ENCODE results near the gene YBX3. TPM values are rescaled to one million over a fixed set of nuclear protein-coding genes. Genes with fewer than 3 reads are reported as not detected.

The YBX3 gene
- total RNA-seq, 4 donors from 2014 or later: 3,451 to 6,393 (median 4,786) TPM

GRCh38 chr12:10709808-10710207 lies 13.3 kb downstream of the YBX3 start:
- Histone ChIP-seq H3K36me3 (peaks cover 6 to 93% of the 10 kb centered on the region in 2 donors), H3K4me1 (peaks cover 93 to 96% of the 10 kb centered on the region in 2 donors), H3K9me3 (no peaks in the 10 kb centered on the region), H3K4me3 (peak overlapping the region in 2 of 4 donors; percentile 31 to 99), H3K27me3 (no peaks in the 10 kb centered on the region), H3K27ac (peak overlapping the region; percentile 97 to 100 (median 98))
- TF ChIP-seq POLR2A (IDR thresholded peaks at IDR 0.05): no peak
- TF ChIP-seq CTCF (IDR thresholded peaks at IDR 0.05 in 4 of 5, conservative IDR thresholded peaks at IDR 0.05 in 1 of 5): no peak
- in situ Hi-C loops (cut with MboI; ENCODE audit: low sequenced_read_pairs in 4 of 4) (loop anchor here in 3 of 4 donors (5.0 to 25.0 kb wide), 3 partner anchors 493 to 1077 kb away; partner anchors contain the start of gene GABARAPL1 (in 2 of the 3)), intact Hi-C loops (cut with DNase I; ENCODE audit: low total_unique reads) (no loop called here)
- ATAC-seq: no peak
- DNase-seq: no peak

- Histone ChIP-seq H3K9me3 (no peaks in the 10 kb centered on the region), H3K36me3 (peaks cover 3 to 93% of the 10 kb centered on the region in 2 donors), H3K4me3 (peak overlapping the region in 2 of 4 donors; percentile 27 to 32), H3K27ac (peak overlapping the region; percentile 97 to 100 (median 98)), H3K4me1 (peaks cover 88 to 90% of the 10 kb centered on the region in 2 donors), H3K27me3 (no peaks in the 10 kb centered on the region)
- in situ Hi-C loops (cut with MboI; ENCODE audit: low sequenced_read_pairs in 4 of 4) (loop anchor here in 3 of 4 donors (5.0 to 25.0 kb wide), 3 partner anchors 492 to 1078 kb away; partner anchors contain the start of gene GABARAPL1 (in 2 of the 3)), intact Hi-C loops (cut with DNase I; ENCODE audit: low total_unique reads) (no loop called here)
- ATAC-seq: peak; percentile 87 to 94
- TF ChIP-seq CTCF (IDR thresholded peaks at IDR 0.05 in 4 of 5, conservative IDR thresholded peaks at IDR 0.05 in 1 of 5) (no peak), POLR2A (IDR thresholded peaks at IDR 0.05) (peak; percentile 59 to 91)
- DNase-seq: peak in 1 of 2 donors; percentile 46
Measured at GRCh38 chr12:10708862-10709261, 14.3 kb downstream of the YBX3 start.

GRCh38 chr12:10705655-10706054 lies 17.5 kb downstream of the YBX3 start:
- intact Hi-C loops (cut with DNase I; ENCODE audit: low total_unique reads): loop anchor here (2.0 kb wide), 1 partner anchor 13 kb away; no protein-coding TSS in a partner anchor
- H3K9me3 ChIP-seq: no peaks in the 10 kb centered on the region
- in situ Hi-C loops (cut with MboI; ENCODE audit: low sequenced_read_pairs in 4 of 4): loop anchor here in 3 of 4 donors (5.0 to 25.0 kb wide), 3 partner anchors 488 to 1082 kb away; partner anchors contain the start of gene GABARAPL1 (in 2 of the 3)
- H3K4me3 ChIP-seq: peak overlapping the region in 2 of 4 donors; percentile 20 to 27
- peaks cover 63 to 80% of the 10 kb centered on the region in 2 donors for H3K4me1 ChIP-seq
- peaks cover 11 to 93% of the 10 kb centered on the region in 2 donors for H3K36me3 ChIP-seq
- ATAC-seq (peak; percentile 61), DNase-seq (no peak)
- H3K27me3 ChIP-seq: no peaks in the 10 kb centered on the region
- TF ChIP-seq CTCF (IDR thresholded peaks at IDR 0.05 in 4 of 5, conservative IDR thresholded peaks at IDR 0.05 in 1 of 5) (no peak), POLR2A (IDR thresholded peaks at IDR 0.05) (no peak)
- H3K27ac ChIP-seq: peak overlapping the region; percentile 97 to 100 (median 98)

- Histone ChIP-seq H3K27me3 (no peaks in the 10 kb centered on the region), H3K9me3 (no peaks in the 10 kb centered on the region), H3K4me1 (peaks cover 39 to 59% of the 10 kb centered on the region in 2 donors), H3K36me3 (peaks cover 24 to 98% of the 10 kb centered on the region in 2 donors), H3K27ac (peak overlapping the region; percentile 97 to 100 (median 98)), H3K4me3 (no peak overlapping the region)
- in situ Hi-C loops (cut with MboI; ENCODE audit: low sequenced_read_pairs in 4 of 4) (loop anchor here in 2 of 4 donors (25.0 kb wide), 2 partner anchors 490 to 1085 kb away; partner anchors contain the start of gene GABARAPL1 (in 2 of the 2)), intact Hi-C loops (cut with DNase I; ENCODE audit: low total_unique reads) (no loop called here)
- DNase-seq: no peak
- no peak for ATAC-seq
- no peak for TF ChIP-seq CTCF (IDR thresholded peaks at IDR 0.05 in 4 of 5, conservative IDR thresholded peaks at IDR 0.05 in 1 of 5)
- no peak for TF ChIP-seq POLR2A (IDR thresholded peaks at IDR 0.05)
Measured at GRCh38 chr12:10701843-10702242, 21.3 kb downstream of the YBX3 start.

All from gastrocnemius medialis (tissue), 4 donors.